HepG2 (cell line): ENCODE data around the gene ZDHHC11. TPM values are rescaled to one million over a fixed set of nuclear protein-coding genes. Genes with fewer than 3 reads are reported as not detected.

Experiments used
- BCL6 ChIP-seq: IDR thresholded peaks from 2 replicates; pipeline ENCODE4 v1.6.1; 2016; ENCODE audit warnings: missing genetic modification reagents, missing compliant biosample characterization
- GTF2F1 ChIP-seq: fragments of 150-350 bp; IDR thresholded peaks from 2 replicates; pipeline ENCODE4 v1.6.1; 2014; ENCODE audit warnings: low read length
- RBM39 ChIP-seq: fragments of 200-400 bp; formaldehyde crosslinking; IDR thresholded peaks from one replicate; pipeline ENCODE4 v1.6.1; 2018; ENCODE audit warnings: antibody characterized with exemption, mild to moderate bottlenecking, low read depth, low read length; ENCODE audit not compliant: poor library complexity, severe bottlenecking
- SMC3 ChIP-seq: IDR thresholded peaks from 2 replicates; pipeline ENCODE4 v1.6.1; 2011; ENCODE audit warnings: low read length, improper control_type of control experiment
- SRSF9 ChIP-seq: fragments of 200-400 bp; formaldehyde crosslinking; IDR thresholded peaks from 2 replicates; pipeline ENCODE4 v1.6.1; 2018; ENCODE audit warnings: borderline replicate concordance, mild to moderate bottlenecking, low read depth, low read length; ENCODE audit not compliant: insufficient read depth, poor library complexity, severe bottlenecking
- ZNF205 ChIP-seq: IDR thresholded peaks from 2 replicates; pipeline ENCODE4 v1.6.1; 2018; ENCODE audit warnings: missing biosample characterization, missing genetic modification reagents
- ZNF292 ChIP-seq: sonication (generic); formaldehyde crosslinking; IDR thresholded peaks from 2 replicates; pipeline ENCODE4 v1.8.1; 2022; ENCODE audit warnings: mild to moderate bottlenecking, low read depth, missing genetic modification reagents, borderline replicate concordance
- ZNF709 ChIP-seq: sonication (generic); formaldehyde crosslinking; IDR thresholded peaks from 2 replicates; pipeline ENCODE4 v1.5.0; 2020; ENCODE audit warnings: mild to moderate bottlenecking, missing genetic modification reagents
- ZSCAN22 ChIP-seq: sonication (generic); formaldehyde crosslinking; IDR thresholded peaks from 2 replicates; pipeline ENCODE4 v1.4.0; 2020; ENCODE audit warnings: mild to moderate bottlenecking, missing genetic modification reagents
- polyA plus RNA-seq, 8 experiments: library from polyadenylated mRNA; depleted of rRNA in 3 of 8; stranded (reverse) in 7 of 8; unstranded in 1 of 8; fragments of >200 nt; fragmentation: Illumina TruSeq in 4 of 8; extraction: Trizol in 4 of 8; gene quantifications; 2 replicates each; pipeline versions ENCODE4 v1.2.1 to v1.2.3, GENCODE V29; 2011 to 2016; ENCODE audit warnings: low read depth in 4 of 8, missing spikeins in 1 of 8, mixed read lengths in 1 of 8; ENCODE audit not compliant: insufficient read depth in 1 of 8
- total RNA-seq, 5 experiments: library from RNA; depleted of rRNA; stranded (reverse); fragments of >200 nt; fragmentation: Illumina TruSeq; extraction: Trizol; gene quantifications; 2 replicates each; pipeline ENCODE4 v1.2.3, GENCODE V29; 2016; ENCODE audit warnings: low read depth in 1 of 5
- TF ChIP-seq, protein P1 (sequence below): IDR thresholded peaks from 2 replicates; pipeline ENCODE4 v1.4.0; 2020; ENCODE audit warnings: mild to moderate bottlenecking, missing genetic modification reagents
- TF ChIP-seq, protein P2 (sequence below): sonication (generic); formaldehyde crosslinking; IDR thresholded peaks from 2 replicates; pipeline ENCODE4 v1.4.0; 2020; ENCODE audit warnings: missing genetic modification reagents
- TF ChIP-seq, protein P3 (sequence below): sonication (generic); formaldehyde crosslinking; IDR thresholded peaks from 2 replicates; pipeline ENCODE4 v1.4.0; 2020; ENCODE audit warnings: missing genetic modification reagents
- TF ChIP-seq, protein P4 (sequence below): sonication (generic); formaldehyde crosslinking; IDR thresholded peaks from 2 replicates; pipeline ENCODE4 v1.4.0; 2020; ENCODE audit warnings: missing genetic modification reagents
- TF ChIP-seq, protein P5 (sequence below): IDR thresholded peaks from 2 replicates; pipeline ENCODE4 v1.6.1; 2016; ENCODE audit warnings: missing compliant biosample characterization, missing genetic modification reagents, borderline replicate concordance

ZDHHC11 gene
- total and polyA plus RNA-seq, 2 of the 13 experiments (the other 11 are each of a cell fraction or from before 2014, with no cell fraction given) = 2.1 to 4.0 TPM

DNA sequence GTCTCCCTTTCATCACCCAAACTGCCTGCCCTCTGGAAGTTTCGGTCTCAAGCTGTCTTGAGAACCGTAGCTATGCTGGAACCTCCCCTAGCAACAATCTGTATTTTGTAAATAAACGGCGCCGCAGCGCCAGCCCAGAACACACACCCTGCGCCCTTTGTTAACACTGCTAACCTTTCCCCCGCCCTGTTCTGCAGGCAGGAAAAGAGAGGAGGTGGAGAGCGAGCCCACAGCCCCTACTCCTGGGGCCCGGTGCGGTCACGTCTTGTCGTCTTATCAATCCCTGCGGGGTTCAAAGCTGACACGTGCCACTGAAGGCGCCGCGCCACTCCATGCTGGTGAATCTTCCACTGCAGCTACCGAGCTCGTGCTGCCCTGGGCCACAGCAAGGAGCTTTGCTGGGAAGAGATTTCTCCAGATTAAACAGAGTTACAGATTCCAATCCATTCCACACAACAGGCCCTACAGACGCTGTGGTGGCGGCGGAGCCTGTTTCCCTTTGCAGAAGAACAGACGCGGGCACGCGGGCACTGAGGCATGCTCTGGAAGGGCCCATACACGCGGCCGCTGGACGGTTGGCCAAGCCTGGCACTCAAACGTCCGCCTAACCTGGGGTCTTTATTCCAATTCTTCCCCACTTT is 91.6 kb downstream of the ZDHHC11 start (continued):
- TF ChIP-seq ZNF205 (CRISPR knock-in tag) (0 out of 2 replicates have a peak, but pooled peaks have one; percentile 27), SMC3 (peak; percentile 31), ZSCAN22 (CRISPR knock-in tag) (no peak), ZNF709 (no peak), BCL6 (CRISPR knock-in tag) (peak; percentile 27; the same call in 1 of the 2 replicates), GTF2F1 (0 out of 2 replicates have a peak, but pooled peaks have one; percentile 9), SRSF9 (no peak), ZNF292 (CRISPR knock-in tag) (peak; percentile 57; the same call in 1 of the 2 replicates), RBM39 (no peak)
- TF ChIP-seq, protein P1, sequence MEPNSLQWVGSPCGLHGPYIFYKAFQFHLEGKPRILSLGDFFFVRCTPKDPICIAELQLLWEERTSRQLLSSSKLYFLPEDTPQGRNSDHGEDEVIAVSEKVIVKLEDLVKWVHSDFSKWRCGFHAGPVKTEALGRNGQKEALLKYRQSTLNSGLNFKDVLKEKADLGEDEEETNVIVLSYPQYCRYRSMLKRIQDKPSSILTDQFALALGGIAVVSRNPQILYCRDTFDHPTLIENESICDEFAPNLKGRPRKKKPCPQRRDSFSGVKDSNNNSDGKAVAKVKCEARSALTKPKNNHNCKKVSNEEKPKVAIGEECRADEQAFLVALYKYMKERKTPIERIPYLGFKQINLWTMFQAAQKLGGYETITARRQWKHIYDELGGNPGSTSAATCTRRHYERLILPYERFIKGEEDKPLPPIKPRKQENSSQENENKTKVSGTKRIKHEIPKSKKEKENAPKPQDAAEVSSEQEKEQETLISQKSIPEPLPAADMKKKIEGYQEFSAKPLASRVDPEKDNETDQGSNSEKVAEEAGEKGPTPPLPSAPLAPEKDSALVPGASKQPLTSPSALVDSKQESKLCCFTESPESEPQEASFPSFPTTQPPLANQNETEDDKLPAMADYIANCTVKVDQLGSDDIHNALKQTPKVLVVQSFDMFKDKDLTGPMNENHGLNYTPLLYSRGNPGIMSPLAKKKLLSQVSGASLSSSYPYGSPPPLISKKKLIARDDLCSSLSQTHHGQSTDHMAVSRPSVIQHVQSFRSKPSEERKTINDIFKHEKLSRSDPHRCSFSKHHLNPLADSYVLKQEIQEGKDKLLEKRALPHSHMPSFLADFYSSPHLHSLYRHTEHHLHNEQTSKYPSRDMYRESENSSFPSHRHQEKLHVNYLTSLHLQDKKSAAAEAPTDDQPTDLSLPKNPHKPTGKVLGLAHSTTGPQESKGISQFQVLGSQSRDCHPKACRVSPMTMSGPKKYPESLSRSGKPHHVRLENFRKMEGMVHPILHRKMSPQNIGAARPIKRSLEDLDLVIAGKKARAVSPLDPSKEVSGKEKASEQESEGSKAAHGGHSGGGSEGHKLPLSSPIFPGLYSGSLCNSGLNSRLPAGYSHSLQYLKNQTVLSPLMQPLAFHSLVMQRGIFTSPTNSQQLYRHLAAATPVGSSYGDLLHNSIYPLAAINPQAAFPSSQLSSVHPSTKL (CRISPR knock-in tag) = peak; percentile 63
- TF ChIP-seq, protein P2, sequence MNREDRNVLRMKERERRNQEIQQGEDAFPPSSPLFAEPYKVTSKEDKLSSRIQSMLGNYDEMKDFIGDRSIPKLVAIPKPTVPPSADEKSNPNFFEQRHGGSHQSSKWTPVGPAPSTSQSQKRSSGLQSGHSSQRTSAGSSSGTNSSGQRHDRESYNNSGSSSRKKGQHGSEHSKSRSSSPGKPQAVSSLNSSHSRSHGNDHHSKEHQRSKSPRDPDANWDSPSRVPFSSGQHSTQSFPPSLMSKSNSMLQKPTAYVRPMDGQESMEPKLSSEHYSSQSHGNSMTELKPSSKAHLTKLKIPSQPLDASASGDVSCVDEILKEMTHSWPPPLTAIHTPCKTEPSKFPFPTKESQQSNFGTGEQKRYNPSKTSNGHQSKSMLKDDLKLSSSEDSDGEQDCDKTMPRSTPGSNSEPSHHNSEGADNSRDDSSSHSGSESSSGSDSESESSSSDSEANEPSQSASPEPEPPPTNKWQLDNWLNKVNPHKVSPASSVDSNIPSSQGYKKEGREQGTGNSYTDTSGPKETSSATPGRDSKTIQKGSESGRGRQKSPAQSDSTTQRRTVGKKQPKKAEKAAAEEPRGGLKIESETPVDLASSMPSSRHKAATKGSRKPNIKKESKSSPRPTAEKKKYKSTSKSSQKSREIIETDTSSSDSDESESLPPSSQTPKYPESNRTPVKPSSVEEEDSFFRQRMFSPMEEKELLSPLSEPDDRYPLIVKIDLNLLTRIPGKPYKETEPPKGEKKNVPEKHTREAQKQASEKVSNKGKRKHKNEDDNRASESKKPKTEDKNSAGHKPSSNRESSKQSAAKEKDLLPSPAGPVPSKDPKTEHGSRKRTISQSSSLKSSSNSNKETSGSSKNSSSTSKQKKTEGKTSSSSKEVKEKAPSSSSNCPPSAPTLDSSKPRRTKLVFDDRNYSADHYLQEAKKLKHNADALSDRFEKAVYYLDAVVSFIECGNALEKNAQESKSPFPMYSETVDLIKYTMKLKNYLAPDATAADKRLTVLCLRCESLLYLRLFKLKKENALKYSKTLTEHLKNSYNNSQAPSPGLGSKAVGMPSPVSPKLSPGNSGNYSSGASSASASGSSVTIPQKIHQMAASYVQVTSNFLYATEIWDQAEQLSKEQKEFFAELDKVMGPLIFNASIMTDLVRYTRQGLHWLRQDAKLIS (CRISPR knock-in tag) = no peak
- TF ChIP-seq, protein P3, sequence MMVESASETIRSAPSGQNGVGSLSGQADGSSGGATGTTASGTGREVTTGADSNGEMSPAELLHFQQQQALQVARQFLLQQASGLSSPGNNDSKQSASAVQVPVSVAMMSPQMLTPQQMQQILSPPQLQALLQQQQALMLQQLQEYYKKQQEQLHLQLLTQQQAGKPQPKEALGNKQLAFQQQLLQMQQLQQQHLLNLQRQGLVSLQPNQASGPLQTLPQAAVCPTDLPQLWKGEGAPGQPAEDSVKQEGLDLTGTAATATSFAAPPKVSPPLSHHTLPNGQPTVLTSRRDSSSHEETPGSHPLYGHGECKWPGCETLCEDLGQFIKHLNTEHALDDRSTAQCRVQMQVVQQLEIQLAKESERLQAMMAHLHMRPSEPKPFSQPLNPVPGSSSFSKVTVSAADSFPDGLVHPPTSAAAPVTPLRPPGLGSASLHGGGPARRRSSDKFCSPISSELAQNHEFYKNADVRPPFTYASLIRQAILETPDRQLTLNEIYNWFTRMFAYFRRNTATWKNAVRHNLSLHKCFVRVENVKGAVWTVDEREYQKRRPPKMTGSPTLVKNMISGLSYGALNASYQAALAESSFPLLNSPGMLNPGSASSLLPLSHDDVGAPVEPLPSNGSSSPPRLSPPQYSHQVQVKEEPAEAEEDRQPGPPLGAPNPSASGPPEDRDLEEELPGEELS (CRISPR knock-in tag) = peak; percentile 83
- TF ChIP-seq, protein P4, sequence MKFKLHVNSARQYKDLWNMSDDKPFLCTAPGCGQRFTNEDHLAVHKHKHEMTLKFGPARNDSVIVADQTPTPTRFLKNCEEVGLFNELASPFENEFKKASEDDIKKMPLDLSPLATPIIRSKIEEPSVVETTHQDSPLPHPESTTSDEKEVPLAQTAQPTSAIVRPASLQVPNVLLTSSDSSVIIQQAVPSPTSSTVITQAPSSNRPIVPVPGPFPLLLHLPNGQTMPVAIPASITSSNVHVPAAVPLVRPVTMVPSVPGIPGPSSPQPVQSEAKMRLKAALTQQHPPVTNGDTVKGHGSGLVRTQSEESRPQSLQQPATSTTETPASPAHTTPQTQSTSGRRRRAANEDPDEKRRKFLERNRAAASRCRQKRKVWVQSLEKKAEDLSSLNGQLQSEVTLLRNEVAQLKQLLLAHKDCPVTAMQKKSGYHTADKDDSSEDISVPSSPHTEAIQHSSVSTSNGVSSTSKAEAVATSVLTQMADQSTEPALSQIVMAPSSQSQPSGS (CRISPR knock-in tag) = 0 out of 2 replicates have a peak, but pooled peaks have one; percentile 35
- TF ChIP-seq, protein P5, sequence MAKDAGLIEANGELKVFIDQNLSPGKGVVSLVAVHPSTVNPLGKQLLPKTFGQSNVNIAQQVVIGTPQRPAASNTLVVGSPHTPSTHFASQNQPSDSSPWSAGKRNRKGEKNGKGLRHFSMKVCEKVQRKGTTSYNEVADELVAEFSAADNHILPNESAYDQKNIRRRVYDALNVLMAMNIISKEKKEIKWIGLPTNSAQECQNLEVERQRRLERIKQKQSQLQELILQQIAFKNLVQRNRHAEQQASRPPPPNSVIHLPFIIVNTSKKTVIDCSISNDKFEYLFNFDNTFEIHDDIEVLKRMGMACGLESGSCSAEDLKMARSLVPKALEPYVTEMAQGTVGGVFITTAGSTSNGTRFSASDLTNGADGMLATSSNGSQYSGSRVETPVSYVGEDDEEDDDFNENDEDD = no peak
